B cell (primary cell): ENCODE data around the gene SPHKAP. TPM values are rescaled to one million over a fixed set of nuclear protein-coding genes. Genes with fewer than 3 reads are reported as not detected.

Experiments used
- ATAC-seq: fragments of 200-7000 bp; cut with Tn5 transposase; one replicate; pipeline ENCODE4 v1.10.0; 2021; ENCODE audit warnings: low read depth, mild to moderate bottlenecking, moderate number of reproducible peaks, moderate library complexity
- CTCF ChIA-PET: fragments of 350-600 bp; sonication (Branson Sonifier 250); formaldehyde crosslinking; loops from one replicate; lab custom pipeline; 2021; ENCODE audit warnings: antibody characterized with exemption, inconsistent platforms; lab: Charles Lee
- POLR2A ChIA-PET: fragments of 350-600 bp; sonication (Branson Sonifier 250); formaldehyde crosslinking; loops from one replicate; lab custom pipeline; 2021; ENCODE audit warnings: antibody characterized with exemption; lab: Charles Lee
- DNase-seq: peaks from one replicate; pipeline ENCODE4 v3.0.0; 2013
- H2AFZ ChIP-seq: 2 replicates; pipeline ENCODE4 v1.6.1; 2012; ENCODE audit warnings: mild to moderate bottlenecking, low read depth, low read length; ENCODE audit not compliant: insufficient read depth, poor library complexity, severe bottlenecking
- H3K27ac ChIP-seq, 2 donors: 1 replicate in 1 of 2; 2 replicates in 1 of 2; pipeline ENCODE4 v1.5.1; 2012 to 2013; ENCODE audit warnings: low read length in 2 of 2, mild to moderate bottlenecking in 2 of 2, moderate library complexity in 1 of 2
- H3K27me3 ChIP-seq, 4 experiments: fragments of 200-600 bp in 1 of 4; sonication (generic) in 1 of 4; replicated peaks in 1 of 4; 1 replicate in 2 of 4; 2 replicates in 2 of 4; pipeline versions ENCODE4 v1.6.1 to v1.7.0; 2013 to 2016; ENCODE audit warnings: low read length in 3 of 4, mild to moderate bottlenecking in 2 of 4, mixed read lengths in 1 of 4, moderate library complexity in 1 of 4; ENCODE audit not compliant: insufficient read depth in 4 of 4, control insufficient read depth in 3 of 4; ENCODE audit errors: control extremely low read depth in 1 of 4
- H3K36me3 ChIP-seq, 2 experiments: replicated peaks in 1 of 2; 1 replicate in 1 of 2; 2 replicates in 1 of 2; pipeline versions ENCODE4 v1.6.1 to v1.7.1; 2013; ENCODE audit warnings: low read length in 1 of 2; ENCODE audit not compliant: insufficient read depth in 2 of 2, control insufficient read depth in 1 of 2; ENCODE audit errors: control extremely low read depth in 1 of 2, extremely low read depth in 1 of 2
- H3K4me1 ChIP-seq, 2 donors: fragments of 200-600 bp in 1 of 2; sonication (generic) in 1 of 2; 1 replicate in 1 of 2; 2 replicates in 1 of 2; pipeline versions ENCODE4 v1.5.1 to v1.6.1; 2013 to 2017; ENCODE audit warnings: low read length in 2 of 2; ENCODE audit not compliant: control insufficient read depth in 2 of 2, insufficient read depth in 2 of 2
- H3K4me2 ChIP-seq: replicated peaks from 2 replicates; pipeline ENCODE3; 2012; ENCODE audit warnings: mild to moderate bottlenecking, low read depth, low read length; ENCODE audit not compliant: poor library complexity, severe bottlenecking
- H3K4me3 ChIP-seq, 5 experiments: fragments of 200-600 bp in 1 of 5; sonication (generic) in 1 of 5; 1 replicate in 3 of 5; 2 replicates in 2 of 5; pipeline versions ENCODE4 v1.5.1 to v1.7.0; 2011 to 2016; ENCODE audit warnings: low read length in 4 of 5, mild to moderate bottlenecking in 4 of 5, low read depth in 2 of 5, control low read depth in 1 of 5, moderate library complexity in 1 of 5; ENCODE audit not compliant: insufficient read depth in 1 of 5; ENCODE audit errors: control extremely low read depth in 1 of 5, extremely low read depth in 1 of 5
- H3K79me2 ChIP-seq: fragments of 200-600 bp; sonication (generic); one replicate; pipeline ENCODE4 v1.6.0; 2016; ENCODE audit warnings: low read length; ENCODE audit not compliant: control insufficient read depth, insufficient read depth
- H3K9ac ChIP-seq: fragments of 200-600 bp; sonication (generic); 2 replicates; pipeline ENCODE4 v1.6.1; 2017; ENCODE audit warnings: mild to moderate bottlenecking, low read length, moderate library complexity
- H3K9me3 ChIP-seq, 3 donors: one replicate each; pipeline versions ENCODE4 v1.6.1 to v1.7.1; 2013; ENCODE audit warnings: low read length in 2 of 3; ENCODE audit not compliant: control insufficient read depth in 2 of 3, insufficient read depth in 1 of 3; ENCODE audit errors: control extremely low read depth in 1 of 3
- H4K20me1 ChIP-seq: 2 replicates; pipeline ENCODE4 v1.6.0; 2012; ENCODE audit warnings: mild to moderate bottlenecking, low read length; ENCODE audit not compliant: insufficient read depth, control insufficient read depth, poor library complexity, severe bottlenecking
- H3K27ac Mint-ChIP-seq: one replicate; pipeline ENCODE4 v1.8.0; 2021; ENCODE audit warnings: mixed read lengths
- H3K27me3 Mint-ChIP-seq: one replicate; pipeline ENCODE4 v1.8.0; 2021; ENCODE audit warnings: mixed read lengths
- H3K4me1 Mint-ChIP-seq: one replicate; pipeline ENCODE4 v1.8.0; 2021; ENCODE audit warnings: mixed read lengths
- H3K4me3 Mint-ChIP-seq: one replicate; pipeline ENCODE4 v1.8.0; 2021; ENCODE audit warnings: mixed read lengths
- H3K9me3 Mint-ChIP-seq: one replicate; pipeline ENCODE4 v1.8.0; 2022; ENCODE audit warnings: mixed read lengths; ENCODE audit not compliant: insufficient read depth
- CTCF ChIP-seq: fragments of 200-600 bp; IDR thresholded peaks from one replicate; pipeline ENCODE4 v1.8.0; 2022; ENCODE audit warnings: antibody characterized with exemption, mild to moderate bottlenecking
- EZH2 ChIP-seq: IDR thresholded peaks from 2 replicates; pipeline ENCODE4 v1.6.1; 2012; ENCODE audit warnings: borderline replicate concordance, low read depth, mild to moderate bottlenecking, moderate library complexity, low read length; ENCODE audit not compliant: insufficient read depth, poor library complexity, severe bottlenecking
- WGBS: methylation state at CpG from one replicate; pipeline ENCODE4 v1.1.5; 2013; ENCODE audit warnings: missing lambda C conversion rate; ENCODE audit not compliant: insufficient coverage; 5-methylcytosine and 5-hydroxymethylcytosine counted together
- intact Hi-C: fragments of 100-400 bp; cut with micrococcal nuclease; formaldehyde crosslinking; loops from one replicate; pipeline ENCODE4 v1.10.0; 2022
- polyA plus RNA-seq: library from polyadenylated mRNA; depleted of rRNA; stranded (reverse); fragments of >200 nt; gene quantifications from 2 replicates; pipeline ENCODE4 v1.2.3, GENCODE V29; 2012
- total RNA-seq, 2 donors: library from RNA; stranded (reverse); fragments of 120-200 nt in 1 of 2; gene quantifications; 1 replicate in 1 of 2; 2 replicates in 1 of 2; pipeline versions ENCODE4 v1.2.3 to v1.2.4, GENCODE V29; 2013 to 2022

Gene SPHKAP
- total and polyA plus RNA-seq, 2 donors (not counting 1 experiment from before 2014, with no cell fraction given), result not detected

GRCh38 chr2:228015741-228016140 lies 165.7 kb downstream of the SPHKAP start:
- Histone ChIP-seq H3K9me3 (peaks cover 0 to 12% (median 0%) of the 10 kb centered on the region in 3 donors), H3K27me3 (no peaks in the 10 kb centered on the region), H3K4me1 (no peaks in the 10 kb centered on the region), H3K27ac (no peak overlapping the region), H4K20me1 (no peaks in the 10 kb centered on the region), H2AFZ (no peak overlapping the region), H3K9ac (no peak overlapping the region), H3K79me2 (no peaks in the 10 kb centered on the region), H3K36me3 (no peaks in the 10 kb centered on the region), H3K4me3 (no peak overlapping the region), H3K4me2 (no peak overlapping the region)
- Mint-ChIP-seq H3K4me3 (no peak overlapping the region), H3K27me3 (no peaks in the 10 kb centered on the region), H3K4me1 (no peaks in the 10 kb centered on the region), H3K9me3 (no peaks in the 10 kb centered on the region), H3K27ac (no peak overlapping the region)
- ATAC-seq (no peak), DNase-seq (no peak)
- CTCF ChIA-PET, result no interaction called here
- WGBS, result no CpG with 5 or more reads among the region's 1 CpG
- POLR2A ChIA-PET, result no interaction called here
- intact Hi-C loops, result no loop called here
- no peak for TF ChIP-seq CTCF
- TF ChIP-seq EZH2, result no peak

- ATAC-seq, result no peak
- CTCF ChIA-PET, result no interaction called here
- H3K4me2 ChIP-seq, result no peak overlapping the region
- no peaks in the 10 kb centered on the region for H3K27me3 Mint-ChIP-seq
- POLR2A ChIA-PET, result no interaction called here
- no peaks in the 10 kb centered on the region for H4K20me1 ChIP-seq
- no peak overlapping the region for H3K4me3 Mint-ChIP-seq
- no peaks in the 10 kb centered on the region for H3K9me3 Mint-ChIP-seq
- no peak overlapping the region for H2AFZ ChIP-seq
- H3K27ac Mint-ChIP-seq, result no peak overlapping the region
- H3K4me1 ChIP-seq, result no peaks in the 10 kb centered on the region
- intact Hi-C loops, result no loop called here
- no peaks in the 10 kb centered on the region for H3K9me3 ChIP-seq
- TF ChIP-seq EZH2 (no peak), CTCF (no peak)
- no peaks in the 10 kb centered on the region for H3K79me2 ChIP-seq
- no peaks in the 10 kb centered on the region for H3K36me3 ChIP-seq
- H3K9ac ChIP-seq, result no peak overlapping the region
- no peak overlapping the region for H3K27ac ChIP-seq
- WGBS, result 58% methylated on average over 3 of the region's 3 CpGs
- H3K4me3 ChIP-seq, result no peak overlapping the region
- H3K4me1 Mint-ChIP-seq, result no peaks in the 10 kb centered on the region
- no peak for DNase-seq
- no peaks in the 10 kb centered on the region for H3K27me3 ChIP-seq
Measured at GRCh38 chr2:227996366-227996765, 185.1 kb downstream of the SPHKAP start.
